Vagina (tissue), 2 donors: ENCODE measurements around the gene STXBP1.

Source experiments
- CTCF ChIP-seq, 3 experiments: fragments of 450-650 bp in 2 of 3; fragments of 200-600 bp in 1 of 3; sonication (generic) in 1 of 3; IDR thresholded peaks; one replicate each; pipeline ENCODE4 v1.5.1; 2017 to 2019; ENCODE audit warnings: antibody characterized with exemption in 3 of 3, mild to moderate bottlenecking in 2 of 3, moderate library complexity in 2 of 3
- POLR2A ChIP-seq, 2 donors: fragments of 450-650 bp; IDR thresholded peaks; one replicate each; pipeline ENCODE4 v1.6.1; 2017; ENCODE audit warnings: antibody characterized with exemption in 2 of 2, mild to moderate bottlenecking in 2 of 2, moderate library complexity in 2 of 2
- POLR2AphosphoS5 ChIP-seq, 2 donors: sonication (generic); formaldehyde crosslinking; IDR thresholded peaks; one replicate each; pipeline ENCODE4 v1.9.0; 2017; ENCODE audit warnings: antibody characterized with exemption in 2 of 2, mild to moderate bottlenecking in 2 of 2, low read depth in 1 of 2; ENCODE audit not compliant: insufficient read depth in 1 of 2

- TF ChIP-seq CTCF (IDR thresholded peaks at IDR 0.05) (no peak), POLR2A (IDR thresholded peaks at IDR 0.05) (no peak), POLR2AphosphoS5 (IDR thresholded peaks at IDR 0.05; ENCODE audit: insufficient read depth in 1 of 2, low read depth in 1 of 2) (no peak)
Observed at GRCh38 chr9:127717766-127718165, 105.7 kb downstream of the STXBP1 start.
